ENCODE data around the gene AGPAT4. TPM values are rescaled to one million over a fixed set of nuclear protein-coding genes. Genes with fewer than 3 reads are reported as not detected.

AGPAT4 gene
- total and polyA plus RNA-seq, 7 donors: under 0.01 to 16.6 (median 6.9) TPM

DNA sequence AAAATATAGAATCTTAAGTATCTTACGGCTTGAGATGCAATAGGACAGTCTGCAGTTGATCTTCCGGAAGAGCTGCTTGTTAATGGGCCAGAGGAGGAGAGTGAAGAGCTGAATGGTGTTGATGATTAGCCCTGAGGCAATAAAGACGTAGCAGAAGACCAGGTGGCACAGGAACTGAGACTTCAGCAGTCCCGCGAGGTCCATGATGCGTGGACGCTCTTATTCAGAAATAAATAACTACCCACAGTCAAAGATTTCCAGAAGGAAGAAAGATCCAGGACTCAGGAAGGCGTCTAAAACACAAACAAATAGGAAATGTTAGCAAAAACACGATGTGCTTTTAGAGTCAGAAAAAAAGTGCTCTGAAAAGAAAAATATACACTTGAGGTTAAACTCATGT lies 41.9 kb downstream of the AGPAT4 start:
- Histone ChIP-seq H3K4me1 (peaks cover 0 to 67% (median 55%) of the 10 kb centered on the region in 4 donors), H3K27ac (no peak overlapping the region), H3K9me3 (no peaks in the 10 kb centered on the region), H3K27me3 (no peaks in the 10 kb centered on the region), H3K36me3 (peaks cover 0 to 5% (median 0%) of the 10 kb centered on the region in 4 donors), H3K4me3 (no peak overlapping the region)
- DNase-seq: no peak
- no peak for TF ChIP-seq POLR2AphosphoS5 (IDR thresholded peaks at IDR 0.05)
- TF ChIP-seq EP300 (IDR thresholded peaks at IDR 0.05): no peak
- TF ChIP-seq, protein P1, sequence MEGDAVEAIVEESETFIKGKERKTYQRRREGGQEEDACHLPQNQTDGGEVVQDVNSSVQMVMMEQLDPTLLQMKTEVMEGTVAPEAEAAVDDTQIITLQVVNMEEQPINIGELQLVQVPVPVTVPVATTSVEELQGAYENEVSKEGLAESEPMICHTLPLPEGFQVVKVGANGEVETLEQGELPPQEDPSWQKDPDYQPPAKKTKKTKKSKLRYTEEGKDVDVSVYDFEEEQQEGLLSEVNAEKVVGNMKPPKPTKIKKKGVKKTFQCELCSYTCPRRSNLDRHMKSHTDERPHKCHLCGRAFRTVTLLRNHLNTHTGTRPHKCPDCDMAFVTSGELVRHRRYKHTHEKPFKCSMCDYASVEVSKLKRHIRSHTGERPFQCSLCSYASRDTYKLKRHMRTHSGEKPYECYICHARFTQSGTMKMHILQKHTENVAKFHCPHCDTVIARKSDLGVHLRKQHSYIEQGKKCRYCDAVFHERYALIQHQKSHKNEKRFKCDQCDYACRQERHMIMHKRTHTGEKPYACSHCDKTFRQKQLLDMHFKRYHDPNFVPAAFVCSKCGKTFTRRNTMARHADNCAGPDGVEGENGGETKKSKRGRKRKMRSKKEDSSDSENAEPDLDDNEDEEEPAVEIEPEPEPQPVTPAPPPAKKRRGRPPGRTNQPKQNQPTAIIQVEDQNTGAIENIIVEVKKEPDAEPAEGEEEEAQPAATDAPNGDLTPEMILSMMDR (IDR thresholded peaks at IDR 0.05): no peak
- no peak for TF ChIP-seq POLR2A (IDR thresholded peaks at IDR 0.05)
- intact Hi-C loops (cut with DNase I): no loop called here
- WGBS, 2 donors: 77 to 80% methylated on average over 9 of the region's 9 CpGs

DNA sequence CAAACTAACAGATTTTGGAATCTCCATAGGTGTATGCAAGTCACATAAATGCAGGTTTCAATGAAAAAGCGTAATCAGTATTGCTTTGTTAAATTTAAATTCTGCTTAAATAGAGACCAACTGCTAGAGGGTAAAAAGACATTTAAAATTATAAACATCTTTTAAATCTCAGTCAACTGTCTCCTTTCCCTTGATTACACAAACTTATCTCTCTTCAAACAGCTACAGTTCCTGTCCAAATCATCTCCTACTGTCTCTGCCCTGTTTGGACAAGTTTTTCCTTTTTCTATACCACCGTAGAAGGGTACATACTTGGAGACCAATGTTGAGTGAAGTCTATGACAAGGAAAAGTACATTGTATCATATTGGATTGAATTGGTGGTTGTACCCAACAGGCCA lies 43.5 kb downstream of the AGPAT4 start:
- Histone ChIP-seq H3K4me1 (peaks cover 0 to 64% (median 53%) of the 10 kb centered on the region in 4 donors), H3K4me3 (no peak overlapping the region), H3K36me3 (peaks cover 0 to 5% (median 0%) of the 10 kb centered on the region in 4 donors), H3K9me3 (no peaks in the 10 kb centered on the region), H3K27ac (no peak overlapping the region), H3K27me3 (no peaks in the 10 kb centered on the region)
- DNase-seq: no peak
- TF ChIP-seq EP300 (IDR thresholded peaks at IDR 0.05) (no peak), POLR2A (IDR thresholded peaks at IDR 0.05) (no peak), POLR2AphosphoS5 (IDR thresholded peaks at IDR 0.05) (no peak)
- TF ChIP-seq, protein P1 (IDR thresholded peaks at IDR 0.05): no peak
- intact Hi-C loops (cut with DNase I): no loop called here
- 85 to 91% methylated on average over 2 of the region's 2 CpGs for WGBS, 2 donors

DNA sequence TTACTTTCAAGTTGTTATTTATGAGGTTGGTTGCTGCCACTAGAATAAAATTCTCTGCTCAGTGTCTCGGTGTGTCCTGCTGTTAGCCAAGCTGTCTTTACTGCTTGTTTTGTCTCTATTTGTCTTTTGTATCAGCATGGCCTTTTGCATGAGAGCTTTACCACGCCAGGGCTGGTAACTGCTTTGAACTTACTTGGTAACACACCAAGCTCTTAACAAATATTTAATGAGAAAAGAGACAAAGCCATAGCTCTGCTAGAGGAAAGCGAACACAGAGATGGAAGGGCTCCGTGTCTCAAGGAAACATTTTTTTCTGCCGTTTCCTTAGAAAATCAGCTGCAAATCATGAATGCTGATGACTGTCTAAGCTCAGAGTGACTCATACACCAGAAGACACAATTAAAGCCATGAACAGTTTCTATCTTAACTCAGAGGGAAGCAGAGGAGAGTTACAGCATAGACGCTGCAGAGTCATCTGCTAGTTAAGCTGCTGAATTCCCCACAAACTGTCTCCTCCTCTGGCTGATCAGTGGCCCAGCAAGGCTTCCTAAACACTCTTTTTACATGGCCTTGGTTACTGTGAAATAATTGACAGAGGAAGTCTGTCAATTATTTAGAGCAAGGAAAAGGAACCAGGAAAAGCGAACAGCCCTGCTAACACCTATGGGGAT lies 44.8 kb downstream of the AGPAT4 start:
- intact Hi-C loops (cut with DNase I): loop anchor here (2.0 to 10.0 kb wide), 2 partner anchors 44 to 234 kb away; partner anchors contain the start of gene MAP3K4
- Histone ChIP-seq H3K27me3 (no peaks in the 10 kb centered on the region), H3K9me3 (no peaks in the 10 kb centered on the region), H3K27ac (peak overlapping the region; percentile 68 to 83 (median 78)), H3K36me3 (peaks cover 0 to 5% (median 0%) of the 10 kb centered on the region in 4 donors), H3K4me3 (peak overlapping the region in 3 of 4 donors; percentile 7 to 25 (median 19)), H3K4me1 (peaks cover 0 to 51% (median 45%) of the 10 kb centered on the region in 4 donors)
- TF ChIP-seq EP300 (IDR thresholded peaks at IDR 0.05) (no peak), POLR2AphosphoS5 (IDR thresholded peaks at IDR 0.05) (peak; percentile 14 to 78 (median 65))
- DNase-seq: no peak
- WGBS, 2 donors: 49 to 55% methylated on average over 7 of the region's 7 CpGs

DNA sequence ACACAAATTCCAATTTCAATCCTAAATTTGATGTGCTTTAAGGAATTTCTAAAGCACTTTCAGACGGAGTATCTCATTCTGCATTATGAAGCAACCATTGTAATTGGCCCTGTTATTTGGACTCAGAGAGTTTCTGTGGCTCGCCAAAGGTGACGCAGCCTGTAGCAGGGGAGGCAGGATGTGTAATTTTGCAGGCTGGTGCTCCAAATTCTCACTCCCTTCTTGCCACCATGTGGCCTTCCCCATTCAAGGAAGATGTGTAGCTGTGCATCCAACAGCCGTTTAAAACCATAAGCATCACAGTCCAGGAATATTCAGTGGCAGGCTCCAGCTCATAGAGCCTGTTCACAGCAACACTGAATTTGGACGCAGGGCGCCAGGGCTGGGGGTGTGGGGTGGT lies 45.8 kb downstream of the AGPAT4 start:
- Histone ChIP-seq H3K27me3 (no peaks in the 10 kb centered on the region), H3K4me3 (no peak overlapping the region), H3K4me1 (peaks cover 0 to 46% (median 41%) of the 10 kb centered on the region in 4 donors), H3K36me3 (peaks cover 0 to 5% (median 0%) of the 10 kb centered on the region in 4 donors), H3K9me3 (no peaks in the 10 kb centered on the region), H3K27ac (peak overlapping the region; percentile 68 to 83 (median 78))
- no peak for DNase-seq
- TF ChIP-seq EP300 (IDR thresholded peaks at IDR 0.05): no peak
- intact Hi-C loops (cut with DNase I): loop anchor here (2.0 to 10.0 kb wide), 2 partner anchors 45 to 233 kb away; partner anchors contain the start of gene MAP3K4
- WGBS, 2 donors: 89 to 90% methylated on average over 6 of the region's 6 CpGs

DNA sequence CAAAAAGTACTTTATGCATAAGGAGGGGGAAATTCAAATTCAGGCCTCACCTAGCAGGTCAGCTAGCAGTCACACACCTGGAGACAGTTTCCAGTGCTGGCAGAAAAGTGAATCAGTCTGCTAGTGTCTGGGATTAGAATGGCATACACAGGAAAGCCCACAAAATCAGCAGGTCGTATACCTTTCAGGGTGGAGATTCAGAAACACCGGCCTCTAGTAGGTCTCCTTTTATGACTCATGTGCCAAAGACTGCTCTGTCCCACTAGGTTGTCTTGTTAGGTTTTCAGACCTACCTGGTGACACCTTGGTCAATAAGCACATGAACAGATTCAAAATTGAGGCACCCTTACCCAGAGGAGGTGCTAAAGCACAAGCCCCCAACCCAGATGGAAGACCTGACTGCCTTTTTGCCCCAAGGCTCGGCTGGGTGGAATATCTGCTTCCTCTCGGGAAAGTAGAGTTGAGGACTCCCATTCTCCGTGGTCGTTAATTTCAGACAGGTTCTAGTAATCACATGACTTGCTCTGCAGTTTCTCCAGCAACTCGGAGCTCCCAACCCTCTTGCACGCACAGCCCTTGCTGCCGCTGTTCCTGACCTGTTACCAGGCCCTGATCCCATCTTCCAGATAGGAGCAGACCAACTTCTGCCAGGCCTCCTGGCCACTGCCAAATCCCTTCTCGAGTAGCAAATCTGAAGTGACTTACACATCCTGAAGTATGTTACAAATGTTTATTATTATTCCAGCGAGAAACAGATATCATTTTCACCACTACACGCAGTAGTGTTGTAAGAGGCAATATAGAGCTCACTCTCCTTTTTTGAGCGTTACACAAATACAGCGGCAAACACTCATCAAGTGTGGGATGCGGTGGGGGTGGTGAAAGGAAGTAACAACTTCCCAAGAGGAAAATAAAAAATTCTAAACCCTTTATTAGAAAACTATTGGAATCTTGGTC lies 46.6 kb downstream of the AGPAT4 start:
- DNase-seq: no peak
- peaks cover 0 to 5% (median 0%) of the 10 kb centered on the region in 4 donors for H3K36me3 ChIP-seq
- no peaks in the 10 kb centered on the region for H3K27me3 ChIP-seq
- intact Hi-C loops (cut with DNase I): loop anchor here (10.0 kb wide), 1 partner anchor 232 kb away; the partner anchor contains the start of gene MAP3K4
- TF ChIP-seq EP300 (IDR thresholded peaks at IDR 0.05): no peak
- no peak for TF ChIP-seq POLR2A (IDR thresholded peaks at IDR 0.05)
- no peak for TF ChIP-seq POLR2AphosphoS5 (IDR thresholded peaks at IDR 0.05)
- TF ChIP-seq, protein P1 (IDR thresholded peaks at IDR 0.05): no peak
- peak overlapping the region in 3 of 4 donors; percentile 74 to 83 (median 82) for H3K27ac ChIP-seq
- H3K9me3 ChIP-seq: no peaks in the 10 kb centered on the region
- 87% methylated on average over 15 of the region's 15 CpGs for WGBS, 2 donors
- no peak overlapping the region for H3K4me3 ChIP-seq
- peaks cover 0 to 46% (median 41%) of the 10 kb centered on the region in 4 donors for H3K4me1 ChIP-seq
